ENCODE measurements around the gene OR10R2.

OR10R2 gene

DNA sequence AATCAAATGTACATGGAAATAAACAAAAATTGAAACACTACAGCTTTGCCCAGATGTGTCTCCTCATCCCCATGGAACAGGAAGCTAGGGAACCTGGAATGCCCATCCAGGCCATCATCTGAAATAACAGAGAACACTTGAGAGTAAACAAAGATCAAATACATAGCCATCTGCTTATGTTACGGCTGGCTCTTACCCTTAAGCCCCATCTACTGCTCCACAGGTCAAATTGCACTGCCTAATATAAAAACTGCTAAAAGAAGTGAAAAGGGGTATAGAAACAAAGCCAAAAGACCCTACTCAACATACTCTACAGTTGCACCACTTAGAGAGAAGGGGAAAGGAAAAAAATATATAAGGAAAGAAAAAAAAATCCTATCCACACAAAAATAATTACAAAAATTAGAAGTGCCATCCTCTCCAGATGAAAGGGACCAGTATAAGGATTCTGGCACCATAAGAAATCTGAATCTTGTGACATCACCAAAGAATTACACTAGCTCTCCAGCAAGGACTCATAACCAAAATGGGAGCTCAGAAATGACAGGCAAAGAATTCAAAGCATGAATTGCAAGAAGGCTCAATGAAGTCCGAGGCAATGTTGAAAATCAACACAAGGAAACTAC lies 55.3 kb downstream of the OR10R2 start:
- DNase-seq (ENCODE audit: low read depth) = no peak

Measured in activated T-helper 9 cell treated with anti-CD3 and anti-CD28 coated beads, Interleukin-2, amount 50 U/mL, for 16 hours (primary cell).